Measurements from ENCODE around the gene TMC5. TPM values are rescaled to one million over a fixed set of nuclear protein-coding genes. Genes with fewer than 3 reads are reported as not detected.

The TMC5 gene
- total and polyA plus RNA-seq, 2 of the 8 experiments (the other 6 are each of a cell fraction or from before 2014, with no cell fraction given) = 1.6 to 1.8 TPM

DNA sequence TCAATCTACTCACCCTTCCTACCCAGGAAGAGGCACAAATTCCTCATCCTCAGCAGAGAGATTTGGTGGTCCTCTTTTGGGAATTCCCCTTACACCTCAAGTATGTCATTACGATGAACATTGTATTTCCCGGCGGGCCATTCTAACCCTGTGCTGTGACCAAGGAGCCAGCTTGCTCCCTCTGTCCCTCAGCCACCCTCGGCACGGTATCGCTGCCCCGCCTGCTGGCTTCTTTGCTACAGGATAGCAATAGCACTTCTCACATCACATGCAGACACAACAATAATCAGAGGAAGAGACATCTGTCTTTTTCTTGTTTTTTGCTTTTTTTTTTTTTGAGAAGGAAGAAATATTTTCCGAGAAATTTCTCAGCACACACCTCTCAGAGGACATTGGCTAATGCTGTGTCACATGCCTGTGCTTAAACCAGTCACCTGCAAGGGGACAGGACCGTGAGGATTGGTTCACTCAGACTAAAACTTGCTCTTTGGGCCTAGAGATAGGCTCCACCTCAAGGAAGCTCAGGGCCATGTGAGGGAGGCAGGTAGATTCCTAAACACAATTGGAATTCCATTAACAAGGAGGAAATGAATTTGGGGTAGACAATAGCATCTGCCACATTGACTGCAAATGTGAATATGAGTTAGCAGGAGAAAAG lies 41.2 kb downstream of the TMC5 start:
- Histone ChIP-seq H3K18ac (ENCODE audit: extremely low read depth, low read length) (no peak overlapping the region), H3K36me3 (ENCODE audit: control insufficient read depth in 2 of 4, insufficient read depth in 4 of 4, low read length in 3 of 4) (no peaks in the 10 kb centered on the region), H2BK20ac (ENCODE audit: low read length) (no peak overlapping the region), H3K79me1 (ENCODE audit: low read depth, low read length) (no peaks in the 10 kb centered on the region), H4K5ac (ENCODE audit: insufficient read length, low read depth, low read length) (no peak overlapping the region), H3K4ac (replicated peaks; ENCODE audit: insufficient read length, low read depth, low read length) (no peak overlapping the region), H3K56ac (replicated peaks; ENCODE audit: insufficient read length, low read depth, low read length) (no peak overlapping the region), H2BK5ac (ENCODE audit: low read depth, low read length) (no peak overlapping the region), H2AK5ac (ENCODE audit: low read depth, low read length) (no peak overlapping the region), H2BK120ac (replicated peaks; ENCODE audit: low read depth, low read length) (no peak overlapping the region), H3K4me3 (ENCODE audit: extremely low read depth in 1 of 4, insufficient read depth in 2 of 4, low read depth in 3 of 4, low read length in 4 of 4) (no peak overlapping the region), H2BK15ac (ENCODE audit: low read length) (0 out of 2 replicates have a peak overlapping the region, but pooled peaks have one; percentile 31), H3K14ac (ENCODE audit: insufficient read length) (no peak overlapping the region), H3K27me3 (replicated peaks in 1 of 4; ENCODE audit: control insufficient read depth in 3 of 4, extremely low read depth in 1 of 4, insufficient read depth in 3 of 4, low read length in 3 of 4) (no peaks in the 10 kb centered on the region), H3K79me2 (ENCODE audit: control insufficient read depth in 1 of 2, insufficient read depth in 2 of 2, low read length in 2 of 2) (no peaks in the 10 kb centered on the region), H3K9me3 (ENCODE audit: insufficient read depth in 2 of 2, low read depth in 1 of 2, low read length in 1 of 2) (no peaks in the 10 kb centered on the region), H3K4me2 (ENCODE audit: insufficient read depth in 1 of 2, low read depth in 2 of 2, low read length in 2 of 2) (no peak overlapping the region), H4K91ac (replicated peaks; ENCODE audit: insufficient read length, low read length) (no peak overlapping the region), H2BK12ac (ENCODE audit: low read depth, low read length) (no peak overlapping the region), H3K4me1 (replicated peaks in 1 of 4; ENCODE audit: control insufficient read depth in 3 of 4, insufficient read depth in 4 of 4, low read length in 3 of 4) (no peaks in the 10 kb centered on the region), H3K23me2 (ENCODE audit: low read depth, low read length) (no peaks in the 10 kb centered on the region), H2AFZ (ENCODE audit: low read length) (peak overlapping the region; percentile 68), H3K27ac (ENCODE audit: low read depth, low read length) (no peak overlapping the region), H3K23ac (ENCODE audit: insufficient read length) (no peak overlapping the region), H4K8ac (ENCODE audit: extremely low read depth, insufficient read depth, low read length) (no peak overlapping the region), H3K9ac (replicated peaks in 1 of 4; ENCODE audit: extremely low read depth in 1 of 4, low read depth in 3 of 4, low read length in 3 of 4) (no peak overlapping the region; a peak in 1 of 7 replicates), H4K20me1 (replicated peaks in 1 of 2; ENCODE audit: control insufficient read depth in 1 of 2, insufficient read depth in 2 of 2, low read length in 2 of 2) (peaks cover 0 to 1% of the 10 kb centered on the region in 2 experiments)
- no peak for FAIRE-seq
- TF ChIP-seq, protein P1, sequence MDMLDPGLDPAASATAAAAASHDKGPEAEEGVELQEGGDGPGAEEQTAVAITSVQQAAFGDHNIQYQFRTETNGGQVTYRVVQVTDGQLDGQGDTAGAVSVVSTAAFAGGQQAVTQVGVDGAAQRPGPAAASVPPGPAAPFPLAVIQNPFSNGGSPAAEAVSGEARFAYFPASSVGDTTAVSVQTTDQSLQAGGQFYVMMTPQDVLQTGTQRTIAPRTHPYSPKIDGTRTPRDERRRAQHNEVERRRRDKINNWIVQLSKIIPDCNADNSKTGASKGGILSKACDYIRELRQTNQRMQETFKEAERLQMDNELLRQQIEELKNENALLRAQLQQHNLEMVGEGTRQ (IDR thresholded peaks at IDR 0.05; ENCODE audit: low read length) = peak; percentile 13; the same call in 1 of the 2 replicates
- TF ChIP-seq SIRT6 (IDR thresholded peaks at IDR 0.05; ENCODE audit: low read length) (no peak), EZH2 (IDR thresholded peaks at IDR 0.05; ENCODE audit: low read depth, low read length, severe bottlenecking) (no peak), SP2 (IDR thresholded peaks at IDR 0.05; ENCODE audit: low read length) (no peak), CREB1 (IDR thresholded peaks at IDR 0.05) (no peak), NRF1 (IDR thresholded peaks at IDR 0.05; ENCODE audit: low read depth, low read length) (no peak), RAD21 (IDR thresholded peaks at IDR 0.05 in 1 of 2, conservative IDR thresholded peaks at IDR 0.05 in 1 of 2; ENCODE audit: low read depth in 2 of 2, low read length in 2 of 2) (peak in 1 of 2 experiments; percentile 29; a peak in 1 of 4 replicates)
- no peak for DNase-seq (ENCODE audit: low read depth in 1 of 2, low spot score in 2 of 2)
- ChIA-PET CTCF (ENCODE audit: partially characterized antibody) (interaction anchor here (1.2 to 1.4 kb wide), 2 partner anchors 34 to 46 kb away, joined by 4 read pairs; no protein-coding TSS in a partner anchor), POLR2A (ENCODE audit: partially characterized antibody) (no interaction called here)
- 82% methylated on average over 9 of the region's 9 CpGs; no CpG with 5 or more reads in 1 of the 2 experiments for WGBS, 2 experiments (ENCODE audit: extremely low coverage in 1 of 2, insufficient coverage in 1 of 2, insufficient read length in 1 of 2, insufficient replicate concordance in 2 of 2, low coverage in 1 of 2, low lambda C conversion rate in 2 of 2, missing lambda C conversion rate in 1 of 2)
